ENCODE results near the gene NELL1.

NELL1 gene

GRCh38 chr11:20760811-20761210, 91.4 kb downstream of the NELL1 start:
- DNase-seq (ENCODE audit: insufficient read length, low spot score): no peak
- TF ChIP-seq CTCF (IDR thresholded peaks at IDR 0.05; ENCODE audit: insufficient read depth, missing control alignments): no peak
- no peak for FAIRE-seq

- FAIRE-seq: no peak
- DNase-seq (ENCODE audit: insufficient read length, low spot score): no peak
- no peak for TF ChIP-seq CTCF (IDR thresholded peaks at IDR 0.05; ENCODE audit: insufficient read depth, missing control alignments)
These were observed 92.9 kb downstream of the NELL1 start for GRCh38 chr11:20762116-20762844.

GRCh38 chr11:20762980-20763379, 93.6 kb downstream of the NELL1 start:
- DNase-seq (ENCODE audit: insufficient read length, low spot score) (no peak), FAIRE-seq (no peak)
- TF ChIP-seq CTCF (IDR thresholded peaks at IDR 0.05; ENCODE audit: insufficient read depth, missing control alignments): no peak

- FAIRE-seq: no peak
- no peak for TF ChIP-seq CTCF (IDR thresholded peaks at IDR 0.05; ENCODE audit: insufficient read depth, missing control alignments)
These were observed 101.1 kb downstream of the NELL1 start for GRCh38 chr11:20770414-20770946.

GRCh38 chr11:20771026-20771425, 101.6 kb downstream of the NELL1 start:
- FAIRE-seq (no peak), DNase-seq (ENCODE audit: insufficient read length, low spot score) (no peak)
- TF ChIP-seq CTCF (IDR thresholded peaks at IDR 0.05; ENCODE audit: insufficient read depth, missing control alignments): no peak

More at GRCh38 chr11:20770414-20770946, 101.1 kb downstream of the NELL1 start:
- DNase-seq (ENCODE audit: insufficient read length, low spot score): no peak

- DNase-seq (ENCODE audit: insufficient read length, low spot score) (no peak), FAIRE-seq (no peak)
- no peak for TF ChIP-seq CTCF (IDR thresholded peaks at IDR 0.05; ENCODE audit: insufficient read depth, missing control alignments)
These were observed 102.3 kb downstream of the NELL1 start for GRCh38 chr11:20771681-20772080.

GRCh38 chr11:20775331-20775730, 105.9 kb downstream of the NELL1 start:
- no peak for DNase-seq (ENCODE audit: insufficient read length, low spot score)
- FAIRE-seq: no peak
- no peak for TF ChIP-seq CTCF (IDR thresholded peaks at IDR 0.05; ENCODE audit: insufficient read depth, missing control alignments)

Data from D721Med (cell line).